A549 (cell line): ENCODE measurements around the gene MEI1. TPM values are rescaled to one million over a fixed set of nuclear protein-coding genes. Genes with fewer than 3 reads are reported as not detected.

ENCODE experiments used
- ATAC-seq, 2 experiments: fragments of 200-7000 bp in 1 of 2; fragments of >200 bp in 1 of 2; cut with Nextera tagmentation in 1 of 2; cut with Tn5 transposase in 1 of 2; 3 replicates each; pipeline versions ENCODE4 v1.8.0 to v1.9.1; 2018 to 2020; ENCODE audit warnings: mild to moderate bottlenecking in 1 of 2, moderate library complexity in 1 of 2
- CTCF ChIA-PET: fragments of 300-600 bp; sonication (Branson Sonifier 250); formaldehyde crosslinking; extraction: SDS; loops from one replicate; lab custom pipeline; 2021; ENCODE audit warnings: antibody characterized with exemption, inconsistent platforms; lab: Yijun Ruan, JAX
- POLR2A ChIA-PET: fragments of 350-600 bp; formaldehyde crosslinking; extraction: SDS; loops from one replicate; lab custom pipeline; 2021; ENCODE audit warnings: antibody characterized with exemption, inconsistent platforms; lab: Yijun Ruan, JAX
- DNase-seq, 2 experiments: peaks; one replicate each; pipeline versions ENCODE4 v3.0.0 to v3.0.0-alpha.2; 2011 to 2016; ENCODE audit warnings: low read depth in 1 of 2, low spot score in 1 of 2
- FAIRE-seq: peaks from 2 replicates; lab custom pipeline; 2011; peaks lifted over from hg19 to GRCh38; lab: Jason Lieb, UNC
- H3K27ac ChIP-seq, 2 experiments: fragments of >200 bp; sonication (Bioruptor Twin); formaldehyde crosslinking; 3 replicates each; pipeline ENCODE4 v1.5.1; 2016 to 2017
- H3K4me1 ChIP-seq: fragments of >200 bp; sonication (Bioruptor Twin); formaldehyde crosslinking; 3 replicates; pipeline ENCODE4 v1.6.1; 2016
- H3K4me2 ChIP-seq: fragments of >200 bp; sonication (Bioruptor Twin); formaldehyde crosslinking; 3 replicates; pipeline ENCODE4 v1.6.1; 2016
- H3K4me3 ChIP-seq: fragments of >200 bp; sonication (Bioruptor Twin); formaldehyde crosslinking; 3 replicates; pipeline ENCODE4 v1.5.1; 2016
- H3K9me3 ChIP-seq: fragments of >200 bp; sonication (Bioruptor Twin); formaldehyde crosslinking; 3 replicates; pipeline ENCODE4 v1.6.1; 2016
- ATOH8 ChIP-seq: fragments of 250-450 bp; sonication (Bioruptor Pico); IDR thresholded peaks from 2 replicates; pipeline ENCODE4 v1.5.0; 2020; ENCODE audit warnings: low read depth, mild to moderate bottlenecking, moderate library complexity
- BHLHE40 ChIP-seq: IDR thresholded peaks from 2 replicates; pipeline ENCODE4 v1.6.1; 2012; ENCODE audit warnings: low read depth, low read length, inconsistent platforms
- CBX2 ChIP-seq: fragments of 200-600 bp; sonication (generic); IDR thresholded peaks from 2 replicates; pipeline ENCODE4 v1.6.1; 2016; ENCODE audit warnings: low read depth, mild to moderate bottlenecking, borderline replicate concordance
- CEBPB ChIP-seq, 2 experiments: fragments of >200 bp in 1 of 2; sonication (Bioruptor Twin) in 1 of 2; formaldehyde crosslinking in 1 of 2; IDR thresholded peaks; 2 replicates each; pipeline ENCODE4 v1.6.1; 2012 to 2016
- EHF ChIP-seq: fragments of 250-450 bp; sonication (Bioruptor Pico); IDR thresholded peaks from 2 replicates; pipeline ENCODE4 v1.5.0; 2020; ENCODE audit warnings: mild to moderate bottlenecking
- FOSB ChIP-seq: fragments of 250-450 bp; sonication (Bioruptor Pico); IDR thresholded peaks from 2 replicates; pipeline ENCODE4 v1.5.0; 2020; ENCODE audit warnings: mild to moderate bottlenecking, moderate library complexity
- GATA3 ChIP-seq: IDR thresholded peaks from 2 replicates; pipeline ENCODE4 v1.6.1; 2012; ENCODE audit warnings: borderline replicate concordance
- HEYL ChIP-seq: fragments of 250-450 bp; sonication (Bioruptor Pico); IDR thresholded peaks from 2 replicates; pipeline ENCODE4 v1.8.0; 2021; ENCODE audit warnings: mild to moderate bottlenecking, moderate library complexity
- HMGXB4 ChIP-seq: fragments of 250-450 bp; sonication (Bioruptor Pico); IDR thresholded peaks from 2 replicates; pipeline ENCODE4 v1.5.0; 2021; ENCODE audit warnings: mild to moderate bottlenecking, moderate library complexity, borderline replicate concordance
- JUN ChIP-seq, 2 experiments: fragments of >200 bp; sonication (Bioruptor Twin); formaldehyde crosslinking; IDR thresholded peaks; 2 replicates in 1 of 2; 3 replicates in 1 of 2; pipeline ENCODE4 v1.6.1; 2016 to 2017
- KDM5A ChIP-seq: fragments of 200-600 bp; sonication (generic); IDR thresholded peaks from 2 replicates; pipeline ENCODE4 v1.6.1; 2016; ENCODE audit warnings: antibody characterized with exemption, mild to moderate bottlenecking
- PBX3 ChIP-seq: IDR thresholded peaks from 2 replicates; pipeline ENCODE4 v1.6.1; 2012
- RCOR1 ChIP-seq: fragments of 150-350 bp; IDR thresholded peaks from 2 replicates; pipeline ENCODE4 v1.6.1; 2014; ENCODE audit warnings: antibody characterized with exemption, low read length, low read depth
- RFX5 ChIP-seq: fragments of 450-650 bp; IDR thresholded peaks from 2 replicates; pipeline ENCODE4 v1.7.1; 2014; ENCODE audit warnings: antibody characterized with exemption, mild to moderate bottlenecking, moderate library complexity
- RNF2 ChIP-seq: fragments of 200-600 bp; sonication (generic); IDR thresholded peaks from 2 replicates; pipeline ENCODE4 v1.6.1; 2016; ENCODE audit warnings: low read depth, mild to moderate bottlenecking, antibody characterized with exemption, moderate library complexity, borderline replicate concordance
- ZC3H11A ChIP-seq: fragments of 450-650 bp; IDR thresholded peaks from 2 replicates; pipeline ENCODE4 v1.6.1; 2014; ENCODE audit warnings: antibody characterized with exemption, mild to moderate bottlenecking
- ZNF302 ChIP-seq: fragments of 250-450 bp; sonication (Bioruptor Pico); IDR thresholded peaks from 2 replicates; pipeline ENCODE4 v1.9.0; 2021; ENCODE audit warnings: inconsistent platforms, mild to moderate bottlenecking, moderate library complexity
- WGBS: methylation state at CpG from one replicate; pipeline ENCODE4 v1.1.6; 2017; ENCODE audit errors: missing lambda C conversion rate; 5-methylcytosine and 5-hydroxymethylcytosine counted together
- polyA plus RNA-seq, 4 experiments: library from polyadenylated mRNA; depleted of rRNA in 3 of 4; stranded (reverse); fragments of >200 nt; fragmentation: RNase III in 1 of 4; extraction: RNeasy Plus Mini Kit Qiagen cat#74134 plus additional on column Dnase treatment in 1 of 4; gene quantifications; 2 replicates in 3 of 4; 3 replicates in 1 of 4; pipeline ENCODE4 v1.2.3, GENCODE V29; 2011 to 2017
- small RNA-seq, 6 experiments: library from RNA; depleted of rRNA; stranded (forward); fragments of <200 nt; gene quantifications; one replicate each; pipeline ENCODE3, GENCODE V24; 2012
- TF ChIP-seq, protein P1 (sequence below): fragments of >200 bp; sonication (Bioruptor Twin); formaldehyde crosslinking; IDR thresholded peaks from 2 replicates; pipeline ENCODE4 v1.6.1; 2016
- TF ChIP-seq, protein P2 (sequence below): fragments of 450-650 bp; IDR thresholded peaks from 2 replicates; pipeline ENCODE4 v1.6.1; 2014; ENCODE audit warnings: antibody characterized with exemption

The MEI1 gene
- polyA plus RNA-seq, 2 of the 4 experiments (the other 2 are of a cell fraction), result 0.12 TPM; not detected in 1

DNA sequence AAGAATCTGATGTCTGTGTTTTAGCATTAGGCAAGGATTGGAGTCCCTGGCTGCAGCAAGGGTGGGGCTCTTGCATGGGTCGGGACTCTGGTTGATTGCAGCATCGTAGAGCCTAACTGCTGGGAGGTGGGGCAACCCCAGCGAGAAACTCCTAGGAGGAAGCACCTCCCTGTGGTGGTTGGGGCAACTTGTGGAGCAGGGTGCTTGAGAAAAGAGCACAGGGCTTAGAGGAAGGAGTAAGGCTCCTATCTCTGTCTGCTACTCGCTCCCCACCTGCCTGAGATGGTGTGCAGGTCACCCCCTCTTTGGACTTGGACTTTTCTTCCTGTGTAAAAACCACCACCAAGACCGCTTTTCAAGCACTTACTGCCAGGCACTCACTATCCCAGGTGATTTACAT lies 149.2 kb downstream of the MEI1 start:
- Histone ChIP-seq H3K27ac (0 out of 6 replicates have a peak overlapping the region, but pooled peaks of 1 of the 2 experiments have one; percentile 21), H3K4me1 (peaks cover 22% of the 10 kb centered on the region), H3K4me2 (no peak overlapping the region), H3K9me3 (no peaks in the 10 kb centered on the region), H3K4me3 (no peak overlapping the region)
- POLR2A ChIA-PET, result no interaction called here
- 49% methylated on average over 5 of the region's 5 CpGs for WGBS
- TF ChIP-seq ZC3H11A, result no peak
- no peak for TF ChIP-seq RCOR1
- TF ChIP-seq, protein P1, sequence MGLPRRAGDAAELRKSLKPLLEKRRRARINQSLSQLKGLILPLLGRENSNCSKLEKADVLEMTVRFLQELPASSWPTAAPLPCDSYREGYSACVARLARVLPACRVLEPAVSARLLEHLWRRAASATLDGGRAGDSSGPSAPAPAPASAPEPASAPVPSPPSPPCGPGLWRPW, result no peak
- TF ChIP-seq BHLHE40, result no peak
- no peak for TF ChIP-seq ZNF302 (CRISPR knock-in tag)
- TF ChIP-seq FOSB (CRISPR knock-in tag), result no peak
- no peak for TF ChIP-seq GATA3
- TF ChIP-seq PBX3, result no peak
- TF ChIP-seq, protein P2, sequence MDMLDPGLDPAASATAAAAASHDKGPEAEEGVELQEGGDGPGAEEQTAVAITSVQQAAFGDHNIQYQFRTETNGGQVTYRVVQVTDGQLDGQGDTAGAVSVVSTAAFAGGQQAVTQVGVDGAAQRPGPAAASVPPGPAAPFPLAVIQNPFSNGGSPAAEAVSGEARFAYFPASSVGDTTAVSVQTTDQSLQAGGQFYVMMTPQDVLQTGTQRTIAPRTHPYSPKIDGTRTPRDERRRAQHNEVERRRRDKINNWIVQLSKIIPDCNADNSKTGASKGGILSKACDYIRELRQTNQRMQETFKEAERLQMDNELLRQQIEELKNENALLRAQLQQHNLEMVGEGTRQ, result no peak
- TF ChIP-seq HMGXB4 (CRISPR knock-in tag), result no peak
- no peak for TF ChIP-seq ATOH8 (CRISPR knock-in tag)
- no peak for TF ChIP-seq HEYL
- TF ChIP-seq RFX5, result no peak
- TF ChIP-seq JUN (IDR thresholded peaks at IDR 0.05), result no peak
- TF ChIP-seq CEBPB (IDR thresholded peaks at IDR 0.05), result no peak
- no peak for TF ChIP-seq EHF (CRISPR knock-in tag)
- TF ChIP-seq KDM5A, result no peak
- TF ChIP-seq RNF2, result no peak
- TF ChIP-seq CBX2, result no peak
- CTCF ChIA-PET, result interaction anchor here (2.2 kb wide), 1 partner anchor 152 kb away, joined by 6 read pairs; no protein-coding TSS in a partner anchor
- no peak for FAIRE-seq
- DNase-seq, result peak in 1 of 2 experiments; percentile 35
- ATAC-seq, result peak in 1 of 2 experiments; percentile 50; a peak in 2 of 6 replicates

Small RNAs within 50 kb of the gene (small RNA-seq; reads per million reads assigned to genes)
- gene HMGN2P10 (0 reads per million in 6 experiments), gene RF00019 (0 reads per million in 6 experiments), gene RNU6-476P (0 to 5.2 (median 0.10) reads per million in 6 experiments), gene RNU6ATAC22P (0 reads per million in 6 experiments)

Other genes starting within 250 kb of the MEI1 start
- gene PHF5A, start 230.8 kb upstream of the MEI1 start, polyA plus RNA-seq (2011; rRNA removed), result 69.4 and 82.6 TPM in 2 replicates
- gene PHF5A, start 230.8 kb upstream of the MEI1 start, polyA plus RNA-seq (2017; fragmentation: RNase III; extraction: RNeasy Plus Mini Kit Qiagen cat#74134 plus additional on column Dnase treatment), result 78.4 to 86.6 TPM (median 80.1 TPM) in 3 replicates
- 30.7 and 32.8 TPM in 2 replicates for gene ACO2, start 230.4 kb upstream of the MEI1 start, polyA plus RNA-seq (2011; rRNA removed)
- gene ACO2, start 230.4 kb upstream of the MEI1 start, polyA plus RNA-seq (2017; fragmentation: RNase III; extraction: RNeasy Plus Mini Kit Qiagen cat#74134 plus additional on column Dnase treatment), result 43.7 to 45.7 TPM (median 43.7 TPM) in 3 replicates
- gene POLR3H, start 155.0 kb upstream of the MEI1 start, polyA plus RNA-seq (2011; rRNA removed), result 24.5 and 26.0 TPM in 2 replicates
- 26.1 to 27.7 TPM (median 27.5 TPM) in 3 replicates for gene POLR3H, start 155.0 kb upstream of the MEI1 start, polyA plus RNA-seq (2017; fragmentation: RNase III; extraction: RNeasy Plus Mini Kit Qiagen cat#74134 plus additional on column Dnase treatment)
- 0.45 and 0.54 TPM in 2 replicates for gene CSDC2, start 138.5 kb upstream of the MEI1 start, polyA plus RNA-seq (2011; rRNA removed)
- 1.7 to 2.8 TPM (median 2.6 TPM) in 3 replicates for gene CSDC2, start 138.5 kb upstream of the MEI1 start, polyA plus RNA-seq (2017; fragmentation: RNase III; extraction: RNeasy Plus Mini Kit Qiagen cat#74134 plus additional on column Dnase treatment)
- gene PMM1, start 109.7 kb upstream of the MEI1 start, polyA plus RNA-seq (2011; rRNA removed), result 26.2 and 28.7 TPM in 2 replicates
- 21.3 to 25.1 TPM (median 23.5 TPM) in 3 replicates for gene PMM1, start 109.7 kb upstream of the MEI1 start, polyA plus RNA-seq (2017; fragmentation: RNase III; extraction: RNeasy Plus Mini Kit Qiagen cat#74134 plus additional on column Dnase treatment)
- gene DESI1, start 78.5 kb upstream of the MEI1 start, polyA plus RNA-seq (2011; rRNA removed), result 19.4 and 22.7 TPM in 2 replicates
- gene DESI1, start 78.5 kb upstream of the MEI1 start, polyA plus RNA-seq (2017; fragmentation: RNase III; extraction: RNeasy Plus Mini Kit Qiagen cat#74134 plus additional on column Dnase treatment), result 13.9 to 17.1 TPM (median 14.9 TPM) in 3 replicates
- 139 and 189 TPM in 2 replicates for gene XRCC6, start 78.2 kb upstream of the MEI1 start, polyA plus RNA-seq (2011; rRNA removed)
- gene XRCC6, start 78.2 kb upstream of the MEI1 start, polyA plus RNA-seq (2017; fragmentation: RNase III; extraction: RNeasy Plus Mini Kit Qiagen cat#74134 plus additional on column Dnase treatment), result 556 to 624 TPM (median 577 TPM) in 3 replicates
- gene SNU13, start 10.6 kb upstream of the MEI1 start, polyA plus RNA-seq (2011; rRNA removed), result 113 and 118 TPM in 2 replicates
- 92.2 to 102 TPM (median 94.7 TPM) in 3 replicates for gene SNU13, start 10.6 kb upstream of the MEI1 start, polyA plus RNA-seq (2017; fragmentation: RNase III; extraction: RNeasy Plus Mini Kit Qiagen cat#74134 plus additional on column Dnase treatment)
- gene CCDC134, start 101.2 kb downstream of the MEI1 start, polyA plus RNA-seq (2011; rRNA removed), result 2.5 and 3.6 TPM in 2 replicates
- gene CCDC134, start 101.2 kb downstream of the MEI1 start, polyA plus RNA-seq (2017; fragmentation: RNase III; extraction: RNeasy Plus Mini Kit Qiagen cat#74134 plus additional on column Dnase treatment), result 3.3 to 4.5 TPM (median 4.5 TPM) in 3 replicates
- 19.4 and 29.3 TPM in 2 replicates for gene SREBF2, start 133.6 kb downstream of the MEI1 start, polyA plus RNA-seq (2011; rRNA removed)
- gene SREBF2, start 133.6 kb downstream of the MEI1 start, polyA plus RNA-seq (2017; fragmentation: RNase III; extraction: RNeasy Plus Mini Kit Qiagen cat#74134 plus additional on column Dnase treatment), result 21.0 to 30.8 TPM (median 29.7 TPM) in 3 replicates
- gene SHISA8, start 215.6 kb downstream of the MEI1 start, polyA plus RNA-seq (2011; rRNA removed), result not detected in 2 replicates
- gene SHISA8, start 215.6 kb downstream of the MEI1 start, polyA plus RNA-seq (2017; fragmentation: RNase III; extraction: RNeasy Plus Mini Kit Qiagen cat#74134 plus additional on column Dnase treatment), result 0.14 to 0.15 TPM (median 0.15 TPM) in 3 replicates
- 0.18 and 0.29 TPM in 2 replicates for gene TNFRSF13C, start 227.3 kb downstream of the MEI1 start, polyA plus RNA-seq (2011; rRNA removed)
- 0.24 to 0.35 TPM (median 0.26 TPM) in 3 replicates for gene TNFRSF13C, start 227.3 kb downstream of the MEI1 start, polyA plus RNA-seq (2017; fragmentation: RNase III; extraction: RNeasy Plus Mini Kit Qiagen cat#74134 plus additional on column Dnase treatment)
- 22.3 and 23.9 TPM in 2 replicates for gene CENPM, start 247.6 kb downstream of the MEI1 start, polyA plus RNA-seq (2011; rRNA removed)
- gene CENPM, start 247.6 kb downstream of the MEI1 start, polyA plus RNA-seq (2017; fragmentation: RNase III; extraction: RNeasy Plus Mini Kit Qiagen cat#74134 plus additional on column Dnase treatment), result 34.7 to 40.1 TPM (median 36.5 TPM) in 3 replicates